Adrenal gland (tissue), 12 donors: ENCODE results near the gene RAB3IP. TPM values are rescaled to one million over a fixed set of nuclear protein-coding genes. Genes with fewer than 3 reads are reported as not detected.

Experiments
- DNase-seq, 7 donors: peaks; one replicate each; pipeline ENCODE4 v3.0.0-alpha.2; 2019 to 2020
- H3K27ac ChIP-seq, 5 donors: fragments of 200-600 bp; sonication (generic) in 4 of 5; 1 replicate in 3 of 5; 2 replicates in 2 of 5; pipeline versions ENCODE4 v1.5.1 to v1.8.0; 2016 to 2020; ENCODE audit warnings: mild to moderate bottlenecking in 1 of 5
- H3K27me3 ChIP-seq: fragments of 200-600 bp; 2 replicates; pipeline ENCODE4 v1.8.0; 2021
- H3K36me3 ChIP-seq, 2 donors: fragments of 200-600 bp; replicated peaks in 1 of 2; 1 replicate in 1 of 2; 2 replicates in 1 of 2; pipeline versions ENCODE4 v1.5.1 to v1.8.0; 2018 to 2022
- H3K4me1 ChIP-seq, 2 donors: fragments of 200-600 bp; replicated peaks in 1 of 2; 1 replicate in 1 of 2; 2 replicates in 1 of 2; pipeline versions ENCODE4 v1.5.1 to v1.8.0; 2018 to 2021
- H3K4me3 ChIP-seq, 4 donors: fragments of 200-600 bp; sonication (generic) in 3 of 4; one replicate each; pipeline ENCODE4 v1.5.1; 2016 to 2018
- H3K9me3 ChIP-seq, 3 donors: fragments of 200-600 bp; sonication (generic) in 1 of 3; replicated peaks in 1 of 3; 1 replicate in 2 of 3; 2 replicates in 1 of 3; pipeline versions ENCODE4 v1.5.1 to v1.8.0; 2016 to 2021
- CTCF ChIP-seq, 6 experiments: fragments of 450-650 bp in 4 of 6; fragments of 200-600 bp in 2 of 6; sonication (generic) in 1 of 6; IDR thresholded peaks; 1 replicate in 5 of 6; 2 replicates in 1 of 6; pipeline versions ENCODE4 v1.5.1 to v1.8.0; 2016 to 2021; ENCODE audit warnings: antibody characterized with exemption in 6 of 6, mild to moderate bottlenecking in 2 of 6, moderate library complexity in 1 of 6
- POLR2A ChIP-seq, 2 donors: fragments of 450-650 bp; IDR thresholded peaks; one replicate each; pipeline ENCODE4 v1.6.1; 2017; ENCODE audit warnings: antibody characterized with exemption in 2 of 2, mild to moderate bottlenecking in 2 of 2, moderate library complexity in 1 of 2
- WGBS, 4 donors: extraction: QIAGEN DNeasy Blood & Tissue Kit in 2 of 4; methylation state at CpG; one replicate each; pipeline versions ENCODE4 v1.1.5 to v1.1.7; 2013 to 2017; 5-methylcytosine and 5-hydroxymethylcytosine counted together
- intact Hi-C, 2 donors: fragments of 100-400 bp; cut with DNase I; formaldehyde crosslinking; loops; one replicate each; pipeline versions ENCODE4 v1.14.1 to v1.15.0; 2022 to 2023
- polyA plus RNA-seq, 3 donors: library from polyadenylated mRNA; stranded (reverse); fragments of 200-250 nt in 2 of 3; fragments of 350-450 nt in 1 of 3; fragmentation: Illumina TruSeq in 1 of 3; extraction: RNeasy Lipid Tissue Mini Kit (QIAGEN cat#74804) in 1 of 3; gene quantifications; one replicate each; pipeline ENCODE4 v1.2.3, GENCODE V29; 2013 to 2014
- total RNA-seq, 9 donors: library from RNA; depleted of rRNA in 4 of 9; stranded (reverse); fragments of >200 nt in 4 of 9; fragments of 120-200 nt in 1 of 9; fragmentation: NEBNext Ultra II Directional in 1 of 9; extraction: Animal tissue kit (Norgen Biotek cat#: 25700) in 1 of 9; gene quantifications; one replicate each; pipeline versions ENCODE4 v1.1.0 to v1.2.4, GENCODE V29; 2013 to 2023
- donor health status: healthy with polysubstance abuse.
- donor health status: Bipolar disorder and iron deficiency.
- donor health status: DM: yes; HTN: yes; CAD: no.
- donor health status: DM: no; HTN: no; CAD: no.
- donor health status: DM: no; HTN: no; CAD: no.
- donor health status: DM: yes; HTN: yes; CAD: no.

The RAB3IP gene
- total and polyA plus RNA-seq, 12 donors = 15.4 to 61.9 (median 27.9) TPM

GRCh38 chr12:69821032-69821455 lies 82.4 kb downstream of the RAB3IP start:
- Histone ChIP-seq H3K27ac (no peak overlapping the region), H3K4me1 (peaks cover 4 to 9% of the 10 kb centered on the region in 2 donors), H3K9me3 (no peaks in the 10 kb centered on the region), H3K27me3 (no peaks in the 10 kb centered on the region), H3K4me3 (no peak overlapping the region), H3K36me3 (no peaks in the 10 kb centered on the region)
- intact Hi-C loops = no loop called here
- no peak for DNase-seq
- no peak for TF ChIP-seq POLR2A (IDR thresholded peaks at IDR 0.05)
- no peak for TF ChIP-seq CTCF (IDR thresholded peaks at IDR 0.05)
- 76 to 86% (median 83%) methylated on average over 6 of the region's 6 CpGs for WGBS, 4 donors

GRCh38 chr12:69821456-69822159 lies 82.9 kb downstream of the RAB3IP start:
- no peaks in the 10 kb centered on the region for H3K9me3 ChIP-seq
- no peaks in the 10 kb centered on the region for H3K27me3 ChIP-seq
- no peak overlapping the region for H3K27ac ChIP-seq
- 34 to 54% (median 46%) methylated on average over 8 of the region's 8 CpGs for WGBS, 4 donors
- intact Hi-C loops = no loop called here
- peaks cover 4 to 9% of the 10 kb centered on the region in 2 donors for H3K4me1 ChIP-seq
- DNase-seq = no peak
- no peaks in the 10 kb centered on the region for H3K36me3 ChIP-seq
- no peak overlapping the region for H3K4me3 ChIP-seq
- no peak for TF ChIP-seq POLR2A (IDR thresholded peaks at IDR 0.05)
- TF ChIP-seq CTCF (IDR thresholded peaks at IDR 0.05) = no peak

- no peak for DNase-seq
- TF ChIP-seq CTCF (IDR thresholded peaks at IDR 0.05) (no peak), POLR2A (IDR thresholded peaks at IDR 0.05) (no peak)
- intact Hi-C loops = no loop called here
- H3K4me1 ChIP-seq = peaks cover 4 to 9% of the 10 kb centered on the region in 2 donors
- no peaks in the 10 kb centered on the region for H3K27me3 ChIP-seq
- no peak overlapping the region for H3K4me3 ChIP-seq
- 67 to 90% (median 75%) methylated on average over 3 of the region's 3 CpGs for WGBS, 4 donors
- H3K27ac ChIP-seq = no peak overlapping the region
- no peaks in the 10 kb centered on the region for H3K36me3 ChIP-seq
- H3K9me3 ChIP-seq = no peaks in the 10 kb centered on the region
These were observed 83.7 kb downstream of the RAB3IP start for GRCh38 chr12:69822201-69822860.

GRCh38 chr12:69824028-69824427 lies 85.4 kb downstream of the RAB3IP start:
- Histone ChIP-seq H3K9me3 (no peaks in the 10 kb centered on the region), H3K4me3 (no peak overlapping the region), H3K27me3 (no peaks in the 10 kb centered on the region), H3K27ac (no peak overlapping the region), H3K36me3 (no peaks in the 10 kb centered on the region), H3K4me1 (peaks cover 4 to 9% of the 10 kb centered on the region in 2 donors)
- no peak for DNase-seq
- intact Hi-C loops = no loop called here
- no peak for TF ChIP-seq POLR2A (IDR thresholded peaks at IDR 0.05)
- TF ChIP-seq CTCF (IDR thresholded peaks at IDR 0.05) = no peak
